ENCODE results near the gene KIF23. TPM values are rescaled to one million over a fixed set of nuclear protein-coding genes. Genes with fewer than 3 reads are reported as not detected.
"Not testable (repeated sequence)": the region's sequence is repeated elsewhere in the genome, so short reads cannot be mapped to it uniquely, and the experiment has no call there.

KIF23 gene
- polyA plus RNA-seq, 2 of the 4 experiments (the other 2 are of a cell fraction), result 81.8 to 117 TPM

DNA sequence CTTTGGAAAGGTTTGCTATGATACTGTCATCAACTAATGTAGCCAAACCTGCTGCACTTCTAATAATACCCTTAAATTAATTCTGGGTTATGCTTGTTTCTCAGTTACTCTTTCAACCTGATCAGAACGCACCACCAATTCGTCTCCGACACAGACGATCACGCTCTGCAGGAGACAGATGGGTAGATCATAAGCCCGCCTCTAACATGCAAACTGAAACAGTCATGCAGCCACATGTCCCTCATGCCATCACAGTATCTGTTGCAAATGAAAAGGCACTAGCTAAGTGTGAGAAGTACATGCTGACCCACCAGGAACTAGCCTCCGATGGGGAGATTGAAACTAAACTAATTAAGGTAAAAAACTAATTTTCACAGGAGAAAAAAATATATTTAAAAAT, 30.5 kb downstream of the KIF23 start:
- H3K27ac ChIP-seq, result no peak overlapping the region
- CTCF ChIA-PET, result interaction anchor here (1.3 kb wide), 1 partner anchor 386 kb away, joined by 3 read pairs; no protein-coding TSS in a partner anchor
- H3K4me3 ChIP-seq, result no peak overlapping the region
- DNase-seq (ENCODE audit: low read depth in 1 of 2, low spot score in 1 of 2) (no peak), ATAC-seq (no peak), FAIRE-seq (no peak)
- H3K4me1 ChIP-seq, result no peaks in the 10 kb centered on the region
- POLR2A ChIA-PET, result no interaction called here
- H3K4me2 ChIP-seq, result no peak overlapping the region
- H3K9me3 ChIP-seq, result no peaks in the 10 kb centered on the region
- 94% methylated on average over 7 of the region's 7 CpGs for WGBS (ENCODE audit: missing lambda C conversion rate)
- TF ChIP-seq, protein P1, sequence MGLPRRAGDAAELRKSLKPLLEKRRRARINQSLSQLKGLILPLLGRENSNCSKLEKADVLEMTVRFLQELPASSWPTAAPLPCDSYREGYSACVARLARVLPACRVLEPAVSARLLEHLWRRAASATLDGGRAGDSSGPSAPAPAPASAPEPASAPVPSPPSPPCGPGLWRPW (IDR thresholded peaks at IDR 0.05), result no peak
- TF ChIP-seq FOXS1 (CRISPR knock-in tag; IDR thresholded peaks at IDR 0.05), result no peak
- no peak for TF ChIP-seq HOXA7 (CRISPR knock-in tag; IDR thresholded peaks at IDR 0.05)
- TF ChIP-seq PBX3 (IDR thresholded peaks at IDR 0.05), result no peak
- no peak for TF ChIP-seq POLR2AphosphoS2 (conservative IDR thresholded peaks at IDR 0.05; ENCODE audit: low read length)
- no peak for TF ChIP-seq TFCP2L1 (CRISPR knock-in tag; IDR thresholded peaks at IDR 0.05)

- Histone ChIP-seq H3K27ac (no peak overlapping the region), H3K4me3 (no peak overlapping the region), H3K9me3 (no peaks in the 10 kb centered on the region), H3K4me2 (no peak overlapping the region), H3K4me1 (peaks cover 10% of the 10 kb centered on the region)
- ATAC-seq, result 0 out of 6 replicates have a peak, but pooled peaks of 1 of the 2 experiments have one; percentile 17
- FAIRE-seq, result peak; percentile 32
- TF ChIP-seq CEBPB (IDR thresholded peaks at IDR 0.05) (no peak), HOXB13 (CRISPR knock-in tag; IDR thresholded peaks at IDR 0.05; ENCODE audit: low read depth) (no peak), ZSCAN20 (CRISPR knock-in tag; IDR thresholded peaks at IDR 0.05) (no peak), ZNF302 (CRISPR knock-in tag; IDR thresholded peaks at IDR 0.05) (no peak), CBX2 (IDR thresholded peaks at IDR 0.05; ENCODE audit: borderline replicate concordance, low read depth) (no peak), FOSL2 (IDR thresholded peaks at IDR 0.05) (no peak), FOSL2 (CRISPR knock-in tag; IDR thresholded peaks at IDR 0.05) (no peak), E2F6 (IDR thresholded peaks at IDR 0.05; ENCODE audit: borderline replicate concordance, low read depth) (no peak), TFCP2L1 (CRISPR knock-in tag; IDR thresholded peaks at IDR 0.05) (no peak), RNF2 (IDR thresholded peaks at IDR 0.05; ENCODE audit: borderline replicate concordance, low read depth) (no peak), ELK1 (IDR thresholded peaks at IDR 0.05; ENCODE audit: low read depth, low read length) (no peak), HDAC2 (IDR thresholded peaks at IDR 0.05) (no peak)
- TF ChIP-seq, protein P2, sequence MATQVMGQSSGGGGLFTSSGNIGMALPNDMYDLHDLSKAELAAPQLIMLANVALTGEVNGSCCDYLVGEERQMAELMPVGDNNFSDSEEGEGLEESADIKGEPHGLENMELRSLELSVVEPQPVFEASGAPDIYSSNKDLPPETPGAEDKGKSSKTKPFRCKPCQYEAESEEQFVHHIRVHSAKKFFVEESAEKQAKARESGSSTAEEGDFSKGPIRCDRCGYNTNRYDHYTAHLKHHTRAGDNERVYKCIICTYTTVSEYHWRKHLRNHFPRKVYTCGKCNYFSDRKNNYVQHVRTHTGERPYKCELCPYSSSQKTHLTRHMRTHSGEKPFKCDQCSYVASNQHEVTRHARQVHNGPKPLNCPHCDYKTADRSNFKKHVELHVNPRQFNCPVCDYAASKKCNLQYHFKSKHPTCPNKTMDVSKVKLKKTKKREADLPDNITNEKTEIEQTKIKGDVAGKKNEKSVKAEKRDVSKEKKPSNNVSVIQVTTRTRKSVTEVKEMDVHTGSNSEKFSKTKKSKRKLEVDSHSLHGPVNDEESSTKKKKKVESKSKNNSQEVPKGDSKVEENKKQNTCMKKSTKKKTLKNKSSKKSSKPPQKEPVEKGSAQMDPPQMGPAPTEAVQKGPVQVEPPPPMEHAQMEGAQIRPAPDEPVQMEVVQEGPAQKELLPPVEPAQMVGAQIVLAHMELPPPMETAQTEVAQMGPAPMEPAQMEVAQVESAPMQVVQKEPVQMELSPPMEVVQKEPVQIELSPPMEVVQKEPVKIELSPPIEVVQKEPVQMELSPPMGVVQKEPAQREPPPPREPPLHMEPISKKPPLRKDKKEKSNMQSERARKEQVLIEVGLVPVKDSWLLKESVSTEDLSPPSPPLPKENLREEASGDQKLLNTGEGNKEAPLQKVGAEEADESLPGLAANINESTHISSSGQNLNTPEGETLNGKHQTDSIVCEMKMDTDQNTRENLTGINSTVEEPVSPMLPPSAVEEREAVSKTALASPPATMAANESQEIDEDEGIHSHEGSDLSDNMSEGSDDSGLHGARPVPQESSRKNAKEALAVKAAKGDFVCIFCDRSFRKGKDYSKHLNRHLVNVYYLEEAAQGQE (IDR thresholded peaks at IDR 0.05), result no peak
- TF ChIP-seq, protein P3, sequence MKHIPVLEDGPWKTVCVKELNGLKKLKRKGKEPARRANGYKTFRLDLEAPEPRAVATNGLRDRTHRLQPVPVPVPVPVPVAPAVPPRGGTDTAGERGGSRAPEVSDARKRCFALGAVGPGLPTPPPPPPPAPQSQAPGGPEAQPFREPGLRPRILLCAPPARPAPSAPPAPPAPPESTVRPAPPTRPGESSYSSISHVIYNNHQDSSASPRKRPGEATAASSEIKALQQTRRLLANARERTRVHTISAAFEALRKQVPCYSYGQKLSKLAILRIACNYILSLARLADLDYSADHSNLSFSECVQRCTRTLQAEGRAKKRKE (CRISPR knock-in tag; IDR thresholded peaks at IDR 0.05; ENCODE audit: low read depth), result no peak
- WGBS (ENCODE audit: missing lambda C conversion rate), result 91% methylated on average over 2 of the region's 2 CpGs
- ChIA-PET POLR2A (no interaction called here), CTCF (interaction anchor here (1.1 to 2.0 kb wide), 4 partner anchors 16 to 412 kb away, joined by 3 to 10 read pairs (median 6); no protein-coding TSS in a partner anchor)
- no peak for DNase-seq (ENCODE audit: low read depth in 1 of 2, low spot score in 1 of 2)
These were observed 32.8 kb downstream of the KIF23 start for GRCh38 chr15:69446953-69447352.

- H3K9me3 ChIP-seq; H3K4me3 ChIP-seq; H3K27ac ChIP-seq; POLR2A ChIA-PET; H3K4me2 ChIP-seq; FAIRE-seq; ATAC-seq; DNase-seq (ENCODE audit: low read depth in 1 of 2, low spot score in 1 of 2): not testable (repeated sequence)
- peaks cover 22% of the 10 kb centered on the region for H3K4me1 ChIP-seq
- 99% methylated on average over 4 of the region's 4 CpGs for WGBS (ENCODE audit: missing lambda C conversion rate)
- CTCF ChIA-PET, result interaction anchor here (0.8 to 5.2 kb wide), 2 partner anchors 12 to 13 kb away, joined by 3 to 41 read pairs; no protein-coding TSS in a partner anchor
These were observed 36.1 kb downstream of the KIF23 start for GRCh38 chr15:69450221-69450620.

Data from A549 (cell line).